Common myeloid progenitor, CD34-positive (primary cell): ENCODE measurements around the gene ZNF622.

ENCODE experiments used
- CTCF ChIA-PET: fragments of 350-600 bp; sonication (Branson Sonifier 250); formaldehyde crosslinking; loops from one replicate; lab custom pipeline; 2021; ENCODE audit warnings: antibody characterized with exemption; lab: Charles Lee
- POLR2A ChIA-PET: fragments of 350-600 bp; sonication (Branson Sonifier 250); formaldehyde crosslinking; loops from one replicate; lab custom pipeline; 2021; ENCODE audit warnings: antibody characterized with exemption; lab: Charles Lee
- DNase-seq, 3 donors: peaks; one replicate each; pipeline versions ENCODE4 v3.0.0 to v3.0.0-alpha.2; 2013
- H3K27ac ChIP-seq, 2 experiments: 1 replicate in 1 of 2; 2 replicates in 1 of 2; pipeline ENCODE4 v1.7.0; 2013; ENCODE audit warnings: inconsistent platforms in 2 of 2, low read length in 2 of 2, mild to moderate bottlenecking in 2 of 2, low read depth in 1 of 2, moderate library complexity in 1 of 2; ENCODE audit not compliant: severe bottlenecking in 2 of 2, insufficient read depth in 1 of 2, poor library complexity in 1 of 2
- H3K27me3 ChIP-seq, 5 experiments: replicated peaks in 2 of 5; 1 replicate in 3 of 5; 2 replicates in 2 of 5; pipeline versions ENCODE4 v1.6.1 to v1.7.0; 2013; ENCODE audit warnings: low read length in 4 of 5, mild to moderate bottlenecking in 2 of 5, moderate library complexity in 2 of 5, inconsistent platforms in 1 of 5; ENCODE audit not compliant: insufficient read depth in 5 of 5, control insufficient read depth in 4 of 5
- H3K36me3 ChIP-seq, 4 experiments: 1 replicate in 2 of 4; 2 replicates in 2 of 4; pipeline versions ENCODE4 v1.6.1 to v1.7.0; 2013; ENCODE audit warnings: low read length in 3 of 4, control low read depth in 1 of 4, mild to moderate bottlenecking in 1 of 4; ENCODE audit not compliant: control insufficient read depth in 4 of 4, insufficient read depth in 4 of 4
- H3K4me1 ChIP-seq, 4 experiments: 1 replicate in 3 of 4; 2 replicates in 1 of 4; pipeline versions ENCODE4 v1.6.1 to v1.7.1; 2013; ENCODE audit warnings: low read length in 3 of 4, mild to moderate bottlenecking in 3 of 4, control low read depth in 1 of 4, inconsistent platforms in 1 of 4, moderate library complexity in 1 of 4; ENCODE audit not compliant: control insufficient read depth in 4 of 4, insufficient read depth in 4 of 4; ENCODE audit errors: control extremely low read depth in 1 of 4
- H3K4me3 ChIP-seq, 7 experiments: 1 replicate in 4 of 7; 2 replicates in 3 of 7; pipeline versions ENCODE4 v1.5.1 to v1.7.0; 2013; ENCODE audit warnings: mild to moderate bottlenecking in 7 of 7, low read length in 6 of 7, moderate library complexity in 6 of 7, inconsistent platforms in 2 of 7, low read depth in 2 of 7, control low read depth in 1 of 7; ENCODE audit not compliant: insufficient read depth in 4 of 7, control insufficient read depth in 1 of 7; ENCODE audit errors: extremely low read depth in 1 of 7
- H3K9me3 ChIP-seq, 5 experiments: 1 replicate in 4 of 5; 2 replicates in 1 of 5; pipeline versions ENCODE4 v1.6.1 to v1.7.1; 2013; ENCODE audit warnings: low read length in 4 of 5, mild to moderate bottlenecking in 2 of 5, inconsistent platforms in 1 of 5, low read depth in 1 of 5, moderate library complexity in 1 of 5; ENCODE audit not compliant: control insufficient read depth in 4 of 5, insufficient read depth in 2 of 5; ENCODE audit errors: control extremely low read depth in 1 of 5
- WGBS: methylation state at CpG from one replicate; pipeline ENCODE4 v1.1.5; 2013; ENCODE audit not compliant: insufficient coverage; 5-methylcytosine and 5-hydroxymethylcytosine counted together

ZNF622 gene

GRCh38 chr5:16406630-16407029 is 59.0 kb downstream of the ZNF622 start:
- Histone ChIP-seq H3K27ac (no peak overlapping the region), H3K4me1 (no peaks in the 10 kb centered on the region), H3K4me3 (no peak overlapping the region), H3K36me3 (no peaks in the 10 kb centered on the region), H3K27me3 (no peaks in the 10 kb centered on the region), H3K9me3 (no peaks in the 10 kb centered on the region)
- 80% methylated on average over 1 of the region's 1 CpG for WGBS
- ChIA-PET CTCF (no interaction called here), POLR2A (no interaction called here)
- no peak for DNase-seq

- POLR2A ChIA-PET: no interaction called here
Measured at GRCh38 chr5:16406023-16406422, 59.6 kb downstream of the ZNF622 start.

More at GRCh38 chr5:16406023-16406422, 59.6 kb downstream of the ZNF622 start:
- H3K4me1 ChIP-seq: no peaks in the 10 kb centered on the region
- 100% methylated on average over 2 of the region's 3 CpGs for WGBS
- no peak for DNase-seq
- CTCF ChIA-PET: no interaction called here
- H3K36me3 ChIP-seq: no peaks in the 10 kb centered on the region
- H3K4me3 ChIP-seq: no peak overlapping the region
- no peak overlapping the region for H3K27ac ChIP-seq
- no peaks in the 10 kb centered on the region for H3K9me3 ChIP-seq
- H3K27me3 ChIP-seq: no peaks in the 10 kb centered on the region
